Measurements from ENCODE around the gene CYTH3. TPM values are rescaled to one million over a fixed set of nuclear protein-coding genes. Genes with fewer than 3 reads are reported as not detected.

CYTH3 gene
- total and polyA plus RNA-seq, 7 experiments from 2014 or later: 0.99 to 9.5 (median 3.1) TPM

- ChIA-PET CTCF (no interaction called here), POLR2A (no interaction called here)
- Histone ChIP-seq H3K4me1 (ENCODE audit: control insufficient read depth in 2 of 2, insufficient read depth in 2 of 2, low read length in 2 of 2) (peaks cover 0 to 14% of the 10 kb centered on the region in 2 donors), H3K4me3 (ENCODE audit: low read length) (no peak overlapping the region), H3K27me3 (ENCODE audit: control insufficient read depth in 2 of 2, insufficient read depth in 2 of 2, low read length in 2 of 2) (no peaks in the 10 kb centered on the region), H3K9me3 (ENCODE audit: control insufficient read depth in 2 of 3, low read length in 3 of 3) (no peaks in the 10 kb centered on the region), H3K27ac (ENCODE audit: low read depth, low read length) (no peak overlapping the region), H3K36me3 (ENCODE audit: control insufficient read depth in 2 of 3, insufficient read depth in 3 of 3, low read length in 3 of 3) (no peaks in the 10 kb centered on the region)
- no peak for ATAC-seq
- peaks cover 0 to 25% (median 0%) of the 10 kb centered on the region in 5 donors for H3K27me3 Mint-ChIP-seq
- H3K4me3 Mint-ChIP-seq: no peak overlapping the region
- no peak overlapping the region for H3K27ac Mint-ChIP-seq
- H3K9me3 Mint-ChIP-seq: no peaks in the 10 kb centered on the region
- no peak for DNase-seq
- intact Hi-C loops (cut with micrococcal nuclease): no loop called here
- H3K36me3 Mint-ChIP-seq: no peaks in the 10 kb centered on the region
- peaks cover 5 to 33% (median 16%) of the 10 kb centered on the region in 7 donors for H3K4me1 Mint-ChIP-seq
Measured at GRCh38 chr7:6237730-6238129, 34.7 kb downstream of the CYTH3 start.

- no peak for ATAC-seq
- CTCF ChIA-PET: no interaction called here
- intact Hi-C loops (cut with micrococcal nuclease): no loop called here
Measured at GRCh38 chr7:6237011-6237410, 35.4 kb downstream of the CYTH3 start.

GRCh38 chr7:6235029-6235871 is 37.2 kb downstream of the CYTH3 start:
- peaks cover 0 to 12% of the 10 kb centered on the region in 2 donors for H3K4me1 ChIP-seq (ENCODE audit: control insufficient read depth in 2 of 2, insufficient read depth in 2 of 2, low read length in 2 of 2)
- no peaks in the 10 kb centered on the region for H3K9me3 Mint-ChIP-seq
- H3K27me3 ChIP-seq (ENCODE audit: control insufficient read depth in 2 of 2, insufficient read depth in 2 of 2, low read length in 2 of 2): no peaks in the 10 kb centered on the region
- no peaks in the 10 kb centered on the region for H3K9me3 ChIP-seq (ENCODE audit: control insufficient read depth in 2 of 3, low read length in 3 of 3)
- peak overlapping the region in 1 of 9 donors; percentile 29 for H3K27ac Mint-ChIP-seq
- DNase-seq: no peak
- no peak for ATAC-seq
- ChIA-PET POLR2A (no interaction called here), CTCF (no interaction called here)
- no peak overlapping the region for H3K27ac ChIP-seq (ENCODE audit: low read depth, low read length)
- no peak overlapping the region for H3K4me3 ChIP-seq (ENCODE audit: low read length)
- no peak overlapping the region for H3K4me3 Mint-ChIP-seq
- H3K36me3 Mint-ChIP-seq: no peaks in the 10 kb centered on the region
- peaks cover 8 to 40% (median 21%) of the 10 kb centered on the region in 7 donors for H3K4me1 Mint-ChIP-seq
- intact Hi-C loops (cut with micrococcal nuclease): no loop called here
- H3K36me3 ChIP-seq (ENCODE audit: control insufficient read depth in 2 of 3, insufficient read depth in 3 of 3, low read length in 3 of 3): no peaks in the 10 kb centered on the region
- H3K27me3 Mint-ChIP-seq: peaks cover 0 to 41% (median 0%) of the 10 kb centered on the region in 5 donors

More at GRCh38 chr7:6237011-6237410, 35.4 kb downstream of the CYTH3 start:
- Mint-ChIP-seq H3K9me3 (no peaks in the 10 kb centered on the region), H3K4me3 (no peak overlapping the region), H3K27ac (no peak overlapping the region), H3K36me3 (no peaks in the 10 kb centered on the region), H3K27me3 (peaks cover 0 to 31% (median 0%) of the 10 kb centered on the region in 5 donors), H3K4me1 (peaks cover 8 to 41% (median 20%) of the 10 kb centered on the region in 7 donors)
- H3K36me3 ChIP-seq (ENCODE audit: control insufficient read depth in 2 of 3, insufficient read depth in 3 of 3, low read length in 3 of 3): no peaks in the 10 kb centered on the region
- DNase-seq: no peak
- H3K27me3 ChIP-seq (ENCODE audit: control insufficient read depth in 2 of 2, insufficient read depth in 2 of 2, low read length in 2 of 2): no peaks in the 10 kb centered on the region
- no peaks in the 10 kb centered on the region for H3K9me3 ChIP-seq (ENCODE audit: control insufficient read depth in 2 of 3, low read length in 3 of 3)
- peaks cover 0 to 16% of the 10 kb centered on the region in 2 donors for H3K4me1 ChIP-seq (ENCODE audit: control insufficient read depth in 2 of 2, insufficient read depth in 2 of 2, low read length in 2 of 2)
- H3K4me3 ChIP-seq (ENCODE audit: low read length): no peak overlapping the region
- no peak overlapping the region for H3K27ac ChIP-seq (ENCODE audit: low read depth, low read length)
- POLR2A ChIA-PET: no interaction called here

- no peak overlapping the region for H3K4me3 Mint-ChIP-seq
- H3K36me3 Mint-ChIP-seq: no peaks in the 10 kb centered on the region
- POLR2A ChIA-PET: no interaction called here
- CTCF ChIA-PET: no interaction called here
- Histone ChIP-seq H3K9me3 (ENCODE audit: control insufficient read depth in 2 of 3, low read length in 3 of 3) (no peaks in the 10 kb centered on the region), H3K4me3 (ENCODE audit: low read length) (no peak overlapping the region), H3K27ac (ENCODE audit: low read depth, low read length) (no peak overlapping the region), H3K36me3 (ENCODE audit: control insufficient read depth in 2 of 3, insufficient read depth in 3 of 3, low read length in 3 of 3) (no peaks in the 10 kb centered on the region), H3K27me3 (ENCODE audit: control insufficient read depth in 2 of 2, insufficient read depth in 2 of 2, low read length in 2 of 2) (no peaks in the 10 kb centered on the region), H3K4me1 (ENCODE audit: control insufficient read depth in 2 of 2, insufficient read depth in 2 of 2, low read length in 2 of 2) (peaks cover 0 to 12% of the 10 kb centered on the region in 2 donors)
- peaks cover 0 to 44% (median 0%) of the 10 kb centered on the region in 5 donors for H3K27me3 Mint-ChIP-seq
- H3K27ac Mint-ChIP-seq: no peak overlapping the region
- intact Hi-C loops (cut with micrococcal nuclease): no loop called here
- no peaks in the 10 kb centered on the region for H3K9me3 Mint-ChIP-seq
- H3K4me1 Mint-ChIP-seq: peaks cover 8 to 40% (median 21%) of the 10 kb centered on the region in 7 donors
- ATAC-seq (no peak), DNase-seq (no peak)
Measured at GRCh38 chr7:6234384-6234783, 38.0 kb downstream of the CYTH3 start.

- H3K4me1 Mint-ChIP-seq: peaks cover 8 to 45% (median 30%) of the 10 kb centered on the region in 7 donors
- no peaks in the 10 kb centered on the region for H3K36me3 ChIP-seq (ENCODE audit: control insufficient read depth in 2 of 3, insufficient read depth in 3 of 3, low read length in 3 of 3)
- intact Hi-C loops (cut with micrococcal nuclease): no loop called here
- H3K27me3 Mint-ChIP-seq: peaks cover 0 to 52% (median 0%) of the 10 kb centered on the region in 5 donors
- H3K27ac ChIP-seq (ENCODE audit: low read depth, low read length): no peak overlapping the region
- H3K36me3 Mint-ChIP-seq: no peaks in the 10 kb centered on the region
- no peak overlapping the region for H3K4me3 ChIP-seq (ENCODE audit: low read length)
- H3K27me3 ChIP-seq (ENCODE audit: control insufficient read depth in 2 of 2, insufficient read depth in 2 of 2, low read length in 2 of 2): no peaks in the 10 kb centered on the region
- ChIA-PET CTCF (no interaction called here), POLR2A (no interaction called here)
- DNase-seq: no peak
- no peaks in the 10 kb centered on the region for H3K9me3 Mint-ChIP-seq
- H3K4me1 ChIP-seq (ENCODE audit: control insufficient read depth in 2 of 2, insufficient read depth in 2 of 2, low read length in 2 of 2): peaks cover 0 to 12% of the 10 kb centered on the region in 2 donors
- H3K9me3 ChIP-seq (ENCODE audit: control insufficient read depth in 2 of 3, low read length in 3 of 3): no peaks in the 10 kb centered on the region
- H3K27ac Mint-ChIP-seq: peak overlapping the region in 1 of 9 donors; percentile 27
- H3K4me3 Mint-ChIP-seq: peak overlapping the region in 4 of 10 donors; percentile 3 to 48 (median 9)
- peak; percentile 89 for ATAC-seq
Measured at GRCh38 chr7:6232534-6232933, 39.9 kb downstream of the CYTH3 start.

- H3K27ac Mint-ChIP-seq: no peak overlapping the region
Measured at GRCh38 chr7:6232116-6232515, 40.3 kb downstream of the CYTH3 start.

GRCh38 chr7:6231184-6231583 is 41.2 kb downstream of the CYTH3 start:
- ChIA-PET POLR2A (no interaction called here), CTCF (no interaction called here)
- Histone ChIP-seq H3K4me1 (ENCODE audit: control insufficient read depth in 2 of 2, insufficient read depth in 2 of 2, low read length in 2 of 2) (peaks cover 0 to 12% of the 10 kb centered on the region in 2 donors), H3K27me3 (ENCODE audit: control insufficient read depth in 2 of 2, insufficient read depth in 2 of 2, low read length in 2 of 2) (no peaks in the 10 kb centered on the region), H3K36me3 (ENCODE audit: control insufficient read depth in 2 of 3, insufficient read depth in 3 of 3, low read length in 3 of 3) (no peaks in the 10 kb centered on the region), H3K4me3 (ENCODE audit: low read length) (no peak overlapping the region), H3K27ac (ENCODE audit: low read depth, low read length) (no peak overlapping the region), H3K9me3 (ENCODE audit: control insufficient read depth in 2 of 3, low read length in 3 of 3) (no peaks in the 10 kb centered on the region)
- no peak overlapping the region for H3K27ac Mint-ChIP-seq
- DNase-seq (no peak), ATAC-seq (no peak)
- intact Hi-C loops (cut with micrococcal nuclease): no loop called here
- no peaks in the 10 kb centered on the region for H3K9me3 Mint-ChIP-seq
- peaks cover 8 to 45% (median 30%) of the 10 kb centered on the region in 7 donors for H3K4me1 Mint-ChIP-seq
- no peak overlapping the region for H3K4me3 Mint-ChIP-seq
- H3K27me3 Mint-ChIP-seq: peaks cover 0 to 57% (median 0%) of the 10 kb centered on the region in 5 donors
- no peaks in the 10 kb centered on the region for H3K36me3 Mint-ChIP-seq

More at GRCh38 chr7:6232116-6232515, 40.3 kb downstream of the CYTH3 start:
- H3K27ac ChIP-seq (ENCODE audit: low read depth, low read length): no peak overlapping the region
- DNase-seq: no peak
- no peaks in the 10 kb centered on the region for H3K27me3 ChIP-seq (ENCODE audit: control insufficient read depth in 2 of 2, insufficient read depth in 2 of 2, low read length in 2 of 2)
- H3K36me3 ChIP-seq (ENCODE audit: control insufficient read depth in 2 of 3, insufficient read depth in 3 of 3, low read length in 3 of 3): no peaks in the 10 kb centered on the region
- ATAC-seq: no peak
- Mint-ChIP-seq H3K9me3 (no peaks in the 10 kb centered on the region), H3K36me3 (no peaks in the 10 kb centered on the region), H3K27me3 (peaks cover 0 to 55% (median 0%) of the 10 kb centered on the region in 5 donors), H3K4me1 (peaks cover 8 to 45% (median 30%) of the 10 kb centered on the region in 7 donors), H3K4me3 (peak overlapping the region in 1 of 10 donors; percentile 3)
- H3K4me1 ChIP-seq (ENCODE audit: control insufficient read depth in 2 of 2, insufficient read depth in 2 of 2, low read length in 2 of 2): peaks cover 0 to 12% of the 10 kb centered on the region in 2 donors
- ChIA-PET POLR2A (no interaction called here), CTCF (no interaction called here)
- no peaks in the 10 kb centered on the region for H3K9me3 ChIP-seq (ENCODE audit: control insufficient read depth in 2 of 3, low read length in 3 of 3)
- intact Hi-C loops (cut with micrococcal nuclease): no loop called here
- no peak overlapping the region for H3K4me3 ChIP-seq (ENCODE audit: low read length)

All from naive thymus-derived CD4-positive, alpha-beta T cell (primary cell).